SU-DHL-6 (cell line): ENCODE measurements around the gene OVOL3.

Experiments used
- H2AFZ ChIP-seq: fragments of 200-600 bp; sonication (generic); 2 replicates; pipeline ENCODE4 v1.6.1; 2014; ENCODE audit warnings: low read depth, mild to moderate bottlenecking, moderate library complexity, mixed read lengths, antibody characterized with exemption, low read length; ENCODE audit not compliant: severe bottlenecking
- H3F3A ChIP-seq: fragments of 200-600 bp; shearing (Covaris generic); 2 replicates; pipeline ENCODE4 v1.6.0; 2016; ENCODE audit warnings: antibody characterized with exemption, mild to moderate bottlenecking; ENCODE audit not compliant: insufficient read depth
- H3K27ac ChIP-seq: fragments of 200-600 bp; sonication (generic); 2 replicates; pipeline ENCODE4 v1.5.1; 2016; ENCODE audit warnings: low read depth, mild to moderate bottlenecking, low read length, moderate library complexity, mixed read lengths
- H3K27me3 ChIP-seq: fragments of 200-600 bp; sonication (generic), shearing (Covaris generic); 2 replicates; pipeline ENCODE4 v1.6.0; 2014; ENCODE audit warnings: mild to moderate bottlenecking, low read length
- H3K36me3 ChIP-seq: fragments of 200-600 bp; sonication (generic); 2 replicates; pipeline ENCODE4 v1.6.1; 2014; ENCODE audit warnings: mild to moderate bottlenecking, low read length, mixed read lengths
- H3K4me2 ChIP-seq: fragments of 300-600, 200-600 bp; shearing (Covaris generic), sonication (generic); 2 replicates; pipeline ENCODE4 v1.6.0; 2014; ENCODE audit warnings: low read length, low read depth, mild to moderate bottlenecking; ENCODE audit not compliant: poor library complexity, severe bottlenecking
- H3K4me3 ChIP-seq: fragments of 200-600 bp; sonication (generic); 2 replicates; pipeline ENCODE4 v1.5.1; 2014; ENCODE audit warnings: antibody characterized with exemption, low read length, mild to moderate bottlenecking, mixed read lengths; ENCODE audit not compliant: insufficient read depth, poor library complexity, severe bottlenecking
- H3K79me2 ChIP-seq: fragments of 200-600 bp; sonication (generic); 2 replicates; pipeline ENCODE4 v1.6.1; 2014; ENCODE audit warnings: mild to moderate bottlenecking, low read length, moderate library complexity; ENCODE audit not compliant: insufficient read depth
- H3K9ac ChIP-seq: fragments of 200-600 bp; sonication (generic); 2 replicates; pipeline ENCODE4 v1.7.0; 2014; ENCODE audit warnings: mild to moderate bottlenecking, low read length
- H3K9me2 ChIP-seq: fragments of 200-600 bp; sonication (generic); replicated peaks from 2 replicates; pipeline ENCODE4 v1.6.1; 2014; ENCODE audit warnings: low read length; ENCODE audit not compliant: insufficient read depth
- H3K9me3 ChIP-seq: fragments of 200-600 bp; sonication (generic); 2 replicates; pipeline ENCODE4 v1.6.1; 2014; ENCODE audit warnings: low read length, mixed read lengths; ENCODE audit not compliant: insufficient read depth
- H4K20me1 ChIP-seq: fragments of 200-600 bp; sonication (generic); 2 replicates; pipeline ENCODE4 v1.6.1; 2014; ENCODE audit warnings: low read depth, mild to moderate bottlenecking, antibody characterized with exemption, low read length, moderate library complexity, mixed read lengths
- CTCF ChIP-seq: fragments of 200-600 bp; sonication (generic); IDR thresholded peaks from one replicate; pipeline ENCODE4 v1.5.1; 2017; ENCODE audit warnings: antibody characterized with exemption, mild to moderate bottlenecking, low read length, moderate library complexity; ENCODE audit not compliant: insufficient read depth, poor library complexity, severe bottlenecking
- EZH2phosphoT487 ChIP-seq: fragments of 200-600 bp; sonication (generic), shearing (Covaris generic); conservative IDR thresholded peaks from 2 replicates; pipeline ENCODE4 v1.6.1; 2018; ENCODE audit warnings: mild to moderate bottlenecking, antibody characterized with exemption, low read length, moderate library complexity, mixed read lengths

Gene OVOL3

DNA sequence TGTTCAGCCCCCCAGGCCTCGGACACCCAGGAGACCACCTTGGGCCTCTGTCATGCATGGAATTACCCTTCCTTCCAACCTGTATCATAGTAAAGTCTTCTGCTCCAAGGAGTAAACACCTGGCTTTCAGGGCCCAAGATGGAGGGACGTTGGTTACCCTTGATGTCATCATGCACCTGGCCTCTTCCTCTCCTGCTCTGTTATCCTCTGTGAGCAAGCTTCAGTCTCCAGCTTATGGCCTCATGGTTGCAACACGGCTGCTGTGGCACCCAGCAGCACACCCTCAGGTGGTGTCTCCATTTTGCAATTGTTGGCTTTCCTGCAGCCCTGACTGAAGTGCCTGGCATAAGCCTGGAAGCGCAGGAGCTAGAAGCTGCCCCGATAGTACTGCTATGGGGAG lies 4.0 kb upstream of the OVOL3 start:
- no peaks in the 10 kb centered on the region for H3K79me2 ChIP-seq
- TF ChIP-seq CTCF (no peak), EZH2phosphoT487 (no peak)
- H3K36me3 ChIP-seq, result 0 out of 2 replicates have a peak, but pooled peaks cover 3% of the 10 kb centered on the region
- H3K9ac ChIP-seq, result no peak overlapping the region
- H3K27me3 ChIP-seq, result no peaks in the 10 kb centered on the region
- H3K4me2 ChIP-seq, result no peak overlapping the region
- H3K4me3 ChIP-seq, result no peak overlapping the region
- no peak overlapping the region for H2AFZ ChIP-seq
- H3K9me2 ChIP-seq, result no peaks in the 10 kb centered on the region
- H3K9me3 ChIP-seq, result no peaks in the 10 kb centered on the region
- H3F3A ChIP-seq, result no peaks in the 10 kb centered on the region
- no peaks in the 10 kb centered on the region for H4K20me1 ChIP-seq
- no peak overlapping the region for H3K27ac ChIP-seq

- Histone ChIP-seq H3K36me3 (0 out of 2 replicates have a peak, but pooled peaks cover 3% of the 10 kb centered on the region), H3K9me3 (no peaks in the 10 kb centered on the region), H3K27ac (no peak overlapping the region)
These were observed 2.3 kb upstream of the OVOL3 start for GRCh38 chr19:36108684-36109083.

GRCh38 chr19:36111200-36111539 lies 227 bp downstream of the OVOL3 start:
- TF ChIP-seq EZH2phosphoT487 (no peak), CTCF (no peak)
- Histone ChIP-seq H3K4me2 (no peak overlapping the region), H3K9me3 (no peaks in the 10 kb centered on the region), H3K9ac (no peak overlapping the region), H3K79me2 (peaks cover 14% of the 10 kb centered on the region), H3K27ac (no peak overlapping the region), H3K27me3 (no peaks in the 10 kb centered on the region), H4K20me1 (no peaks in the 10 kb centered on the region), H3F3A (0 out of 2 replicates have a peak, but pooled peaks cover 2% of the 10 kb centered on the region), H3K36me3 (no peaks in the 10 kb centered on the region), H2AFZ (no peak overlapping the region), H3K4me3 (no peak overlapping the region), H3K9me2 (no peaks in the 10 kb centered on the region)

More at GRCh38 chr19:36108684-36109083, 2.3 kb upstream of the OVOL3 start:
- H3K4me3 ChIP-seq, result no peak overlapping the region
- H3K9ac ChIP-seq, result no peak overlapping the region
- no peaks in the 10 kb centered on the region; the same call in 1 of the 2 replicates for H3K79me2 ChIP-seq
- no peaks in the 10 kb centered on the region for H4K20me1 ChIP-seq
- H2AFZ ChIP-seq, result no peak overlapping the region
- H3F3A ChIP-seq, result no peaks in the 10 kb centered on the region
- TF ChIP-seq CTCF (no peak), EZH2phosphoT487 (no peak)
- H3K9me2 ChIP-seq, result no peaks in the 10 kb centered on the region
- H3K27me3 ChIP-seq, result no peaks in the 10 kb centered on the region
- no peak overlapping the region for H3K4me2 ChIP-seq
